GM12801 (cell line): ENCODE data around the gene UNC13D.

Experiments used
- CTCF ChIP-seq: IDR thresholded peaks from one replicate; pipeline ENCODE4 v1.5.1; 2011; ENCODE audit warnings: control low read depth; ENCODE audit not compliant: insufficient read length; ENCODE audit errors: extremely low read depth

Gene UNC13D

GRCh38 chr17:75806822-75807500, 37.2 kb downstream of the UNC13D start:
- TF ChIP-seq CTCF = no peak

- TF ChIP-seq CTCF = no peak
These were observed 40.3 kb downstream of the UNC13D start for GRCh38 chr17:75803883-75804282.

- TF ChIP-seq CTCF = no peak
These were observed 44.8 kb downstream of the UNC13D start for GRCh38 chr17:75799402-75799801.

GRCh38 chr17:75795820-75796607, 48.2 kb downstream of the UNC13D start:
- no peak for TF ChIP-seq CTCF

- no peak for TF ChIP-seq CTCF
These were observed 50.7 kb downstream of the UNC13D start for GRCh38 chr17:75793460-75793859.

- TF ChIP-seq CTCF = no peak
These were observed 53.0 kb downstream of the UNC13D start for GRCh38 chr17:75791254-75791653.

- no peak for TF ChIP-seq CTCF
These were observed 59.0 kb downstream of the UNC13D start for GRCh38 chr17:75785016-75785890.
